Stomach (tissue), 9 donors: Measurements from ENCODE around the gene CHCHD2. TPM values are rescaled to one million over a fixed set of nuclear protein-coding genes. Genes with fewer than 3 reads are reported as not detected.
A peak's percentile ranks its signal among the peaks of the same experiment; 100 is the strongest.
"Not testable (repeated sequence)": the region's sequence is repeated elsewhere in the genome, so short reads cannot be mapped to it uniquely, and the experiment has no call there.

Experiments used
- DNase-seq, 2 donors: peaks; one replicate each; pipeline versions ENCODE4 v3.0.0 to v3.0.0-alpha.2; 2013 to 2019
- H3K27ac ChIP-seq, 5 donors: fragments of 200-600 bp in 4 of 5; sonication (generic) in 4 of 5; one replicate each; pipeline ENCODE4 v1.5.1; 2013 to 2019; ENCODE audit warnings: mild to moderate bottlenecking in 1 of 5, moderate library complexity in 1 of 5
- H3K27me3 ChIP-seq, 3 donors: fragments of 200-600 bp; sonication (generic); one replicate each; pipeline ENCODE4 v1.5.1; 2017 to 2019; ENCODE audit warnings: mixed run types in 1 of 3
- H3K36me3 ChIP-seq, 4 donors: fragments of 200-600 bp; sonication (generic); 1 replicate in 3 of 4; 2 replicates in 1 of 4; pipeline ENCODE4 v1.5.1; 2016 to 2019
- H3K4me1 ChIP-seq, 4 donors: fragments of 200-600 bp; sonication (generic); one replicate each; pipeline ENCODE4 v1.5.1; 2016 to 2019
- H3K4me3 ChIP-seq, 4 donors: fragments of 200-600 bp; sonication (generic) in 3 of 4; one replicate each; pipeline ENCODE4 v1.5.1; 2016 to 2019; ENCODE audit warnings: mild to moderate bottlenecking in 1 of 4
- H3K9me3 ChIP-seq, 4 donors: fragments of 200-600 bp; sonication (generic); one replicate each; pipeline ENCODE4 v1.5.1; 2016 to 2019
- CTCF ChIP-seq, 7 experiments: fragments of 450-650 bp in 4 of 7; fragments of 200-600 bp in 3 of 7; sonication (generic) in 3 of 7; IDR thresholded peaks; one replicate each; pipeline ENCODE4 v1.5.1; 2016 to 2019; ENCODE audit warnings: antibody characterized with exemption in 7 of 7, control low read depth in 2 of 7, mild to moderate bottlenecking in 1 of 7
- EP300 ChIP-seq: sonication (generic); formaldehyde crosslinking; IDR thresholded peaks from one replicate; pipeline ENCODE4 v1.6.1; 2017; ENCODE audit warnings: antibody characterized with exemption
- POLR2A ChIP-seq, 4 donors: fragments of 450-650 bp; IDR thresholded peaks; one replicate each; pipeline ENCODE4 v1.6.1; 2016; ENCODE audit warnings: antibody characterized with exemption in 4 of 4, control low read depth in 2 of 4, mild to moderate bottlenecking in 1 of 4, moderate library complexity in 1 of 4
- POLR2AphosphoS5 ChIP-seq, 3 donors: sonication (generic); formaldehyde crosslinking; IDR thresholded peaks; one replicate each; pipeline ENCODE4 v1.6.1; 2016; ENCODE audit warnings: antibody characterized with exemption in 3 of 3
- WGBS, 5 donors: extraction: QIAGEN DNeasy Blood & Tissue Kit in 3 of 5; methylation state at CpG; one replicate each; pipeline versions ENCODE4 v1.1.5 to v1.1.7; 2013 to 2018; 5-methylcytosine and 5-hydroxymethylcytosine counted together
- intact Hi-C: fragments of 100-400 bp; cut with DNase I; formaldehyde crosslinking; loops from one replicate; pipeline ENCODE4 v1.15.1; 2023; ENCODE audit warnings: low total_unique reads
- polyA plus RNA-seq, 3 donors: library from polyadenylated mRNA; stranded (reverse); fragments of 200-250 nt; gene quantifications; one replicate each; pipeline ENCODE4 v1.2.3, GENCODE V29; 2013
- total RNA-seq, 5 donors: library from RNA; depleted of rRNA; stranded (reverse); fragments of >200 nt; gene quantifications; one replicate each; pipeline versions ENCODE4 v1.1.0 to v1.2.3, GENCODE V29; 2014 to 2016
- donor health status: healthy with polysubstance abuse.
- donor health status: Bipolar disorder and iron deficiency.
- donor health status: healthy.

The CHCHD2 gene
- total and polyA plus RNA-seq, 8 donors: 43.7 to 710 (median 215) TPM

- Histone ChIP-seq H3K4me3 (no peak overlapping the region), H3K36me3 (peaks cover 2 to 50% (median 48%) of the 10 kb centered on the region in 4 donors), H3K9me3 (no peaks in the 10 kb centered on the region), H3K4me1 (peaks cover 1 to 14% (median 9%) of the 10 kb centered on the region in 4 donors), H3K27me3 (no peaks in the 10 kb centered on the region), H3K27ac (no peak overlapping the region)
- WGBS, 5 donors: 88 to 95% (median 95%) methylated on average over 7 of the region's 7 CpGs
- intact Hi-C loops: no loop called here
- no peak for DNase-seq
- no peak for TF ChIP-seq POLR2A (IDR thresholded peaks at IDR 0.05)
- no peak for TF ChIP-seq POLR2AphosphoS5 (IDR thresholded peaks at IDR 0.05)
Measured at GRCh38 chr7:56086761-56087160, 19.5 kb downstream of the CHCHD2 start.

GRCh38 chr7:56083150-56083785, 23.0 kb downstream of the CHCHD2 start:
- no peak for TF ChIP-seq EP300
- no peak for TF ChIP-seq POLR2A (IDR thresholded peaks at IDR 0.05)
- TF ChIP-seq CTCF (IDR thresholded peaks at IDR 0.05): no peak
- no peak for TF ChIP-seq POLR2AphosphoS5 (IDR thresholded peaks at IDR 0.05)
- 47 to 64% (median 62%) methylated on average over 11 to 13 of the region's 13 CpGs for WGBS, 5 donors
- peak in 1 of 2 donors; percentile 61 for DNase-seq
- Histone ChIP-seq H3K4me1 (peaks cover 16 to 31% (median 25%) of the 10 kb centered on the region in 4 donors), H3K27me3 (no peaks in the 10 kb centered on the region), H3K9me3 (no peaks in the 10 kb centered on the region), H3K4me3 (no peak overlapping the region), H3K27ac (no peak overlapping the region), H3K36me3 (peaks cover 21 to 70% (median 63%) of the 10 kb centered on the region in 4 donors)
- intact Hi-C loops: no loop called here

- peaks cover 25 to 70% (median 57%) of the 10 kb centered on the region in 4 donors for H3K36me3 ChIP-seq
- peaks cover 16 to 31% (median 25%) of the 10 kb centered on the region in 4 donors for H3K4me1 ChIP-seq
- DNase-seq: no peak
- TF ChIP-seq EP300: no peak
- TF ChIP-seq POLR2AphosphoS5 (IDR thresholded peaks at IDR 0.05): no peak
- TF ChIP-seq POLR2A (IDR thresholded peaks at IDR 0.05): no peak
- TF ChIP-seq CTCF (IDR thresholded peaks at IDR 0.05): no peak
- intact Hi-C loops: no loop called here
- no peak overlapping the region for H3K4me3 ChIP-seq
- H3K27me3 ChIP-seq: no peaks in the 10 kb centered on the region
- H3K9me3 ChIP-seq: no peaks in the 10 kb centered on the region
- no peak overlapping the region for H3K27ac ChIP-seq
- 92 to 97% (median 94%) methylated on average over 26 to 29 of the region's 29 CpGs for WGBS, 5 donors
Measured at GRCh38 chr7:56081626-56082340, 24.5 kb downstream of the CHCHD2 start.

GRCh38 chr7:56080726-56081435, 25.4 kb downstream of the CHCHD2 start:
- H3K4me3 ChIP-seq, intact Hi-C loops, H3K27me3 ChIP-seq, H3K9me3 ChIP-seq, DNase-seq: not testable (repeated sequence)
- WGBS, 5 donors: 93 to 97% (median 94%) methylated on average over 22 to 28 of the region's 28 CpGs
- Histone ChIP-seq H3K36me3 (peaks cover 28 to 68% (median 48%) of the 10 kb centered on the region in 4 donors), H3K27ac (peak overlapping the region in 3 of 5 donors; percentile 74 to 79 (median 75)), H3K4me1 (peaks cover 16 to 31% (median 25%) of the 10 kb centered on the region in 4 donors)

- Histone ChIP-seq H3K4me3 (no peak overlapping the region), H3K27ac (peak overlapping the region; percentile 5 to 79 (median 74)), H3K36me3 (peaks cover 28 to 56% (median 41%) of the 10 kb centered on the region in 4 donors), H3K27me3 (no peaks in the 10 kb centered on the region), H3K9me3 (no peaks in the 10 kb centered on the region), H3K4me1 (peaks cover 18 to 34% (median 28%) of the 10 kb centered on the region in 4 donors)
- TF ChIP-seq POLR2A (IDR thresholded peaks at IDR 0.05): no peak
- TF ChIP-seq EP300: no peak
- peak in 5 of 7 experiments; percentile 57 to 71 (median 64) for TF ChIP-seq CTCF (IDR thresholded peaks at IDR 0.05)
- TF ChIP-seq POLR2AphosphoS5 (IDR thresholded peaks at IDR 0.05): peak in 2 of 3 donors; percentile 49 to 57
- peak; percentile 77 to 78 for DNase-seq
- 26 to 47% (median 30%) methylated on average over 11 to 12 of the region's 12 CpGs for WGBS, 5 donors
- intact Hi-C loops: no loop called here
Measured at GRCh38 chr7:56079450-56080185, 26.7 kb downstream of the CHCHD2 start.
